Mammary epithelial cell (primary cell): ENCODE measurements around the gene CDH4.

Source experiments
- CTCF ChIP-seq, 2 donors: IDR thresholded peaks in 1 of 2; conservative IDR thresholded peaks in 1 of 2; 2 replicates each; pipeline ENCODE4 v1.5.1; 2011 to 2012; ENCODE audit warnings: inconsistent platforms in 2 of 2, low read length in 2 of 2, mild to moderate bottlenecking in 2 of 2, control low read depth in 1 of 2, low read depth in 1 of 2; ENCODE audit not compliant: insufficient read depth in 1 of 2; ENCODE audit errors: extremely low read depth in 1 of 2
- EZH2 ChIP-seq: IDR thresholded peaks from 2 replicates; pipeline ENCODE4 v1.6.1; 2012; ENCODE audit warnings: low read length, inconsistent platforms, borderline replicate concordance

GRCh38 chr20:61856626-61857413 is 604.8 kb downstream of the CDH4 start:
- TF ChIP-seq EZH2 (no peak), CTCF (conservative IDR thresholded peaks at IDR 0.05 in 1 of 2, IDR thresholded peaks at IDR 0.05 in 1 of 2; ENCODE audit: extremely low read depth in 1 of 2, insufficient read depth in 1 of 2, low read depth in 1 of 2, low read length in 2 of 2) (no peak)
